H9 (cell line): ENCODE data around the gene SNX15. TPM values are rescaled to one million over a fixed set of nuclear protein-coding genes. Genes with fewer than 3 reads are reported as not detected.

Experiments used
- DNase-seq: peaks from one replicate; pipeline ENCODE4 v3.0.0-alpha.2; 2017
- H2AFZ ChIP-seq: one replicate; pipeline ENCODE4 v1.6.1; 2013; ENCODE audit warnings: mild to moderate bottlenecking, low read length, control low read depth, moderate library complexity
- H2AK5ac ChIP-seq: 2 replicates; pipeline ENCODE4 v1.6.1; 2013; ENCODE audit warnings: low read length, control low read depth, mixed read lengths; ENCODE audit not compliant: insufficient read length
- H2BK120ac ChIP-seq: one replicate; pipeline ENCODE4 v1.6.1; 2013; ENCODE audit warnings: low read depth, mild to moderate bottlenecking, low read length, control low read depth, inconsistent platforms; ENCODE audit not compliant: poor library complexity, severe bottlenecking
- H2BK12ac ChIP-seq: 2 replicates; pipeline ENCODE4 v1.6.1; 2013; ENCODE audit warnings: low read length, control low read depth, mixed read lengths, low read depth; ENCODE audit not compliant: insufficient read length
- H2BK15ac ChIP-seq: 2 replicates; pipeline ENCODE4 v1.6.1; 2013; ENCODE audit warnings: low read depth, low read length, control low read depth
- H2BK20ac ChIP-seq: one replicate; pipeline ENCODE4 v1.6.1; 2013; ENCODE audit warnings: low read depth, mild to moderate bottlenecking, low read length, control low read depth, inconsistent platforms; ENCODE audit not compliant: poor library complexity, severe bottlenecking
- H2BK5ac ChIP-seq: 2 replicates; pipeline ENCODE4 v1.6.1; 2013; ENCODE audit warnings: low read length, control low read depth, mixed read lengths; ENCODE audit not compliant: insufficient read length
- H3K14ac ChIP-seq: 2 replicates; pipeline ENCODE4 v1.6.1; 2013; ENCODE audit warnings: low read length, control low read depth; ENCODE audit not compliant: insufficient read depth
- H3K18ac ChIP-seq: 2 replicates; pipeline ENCODE4 v1.6.1; 2013; ENCODE audit warnings: low read depth, mild to moderate bottlenecking, mixed read lengths, low read length, control low read depth; ENCODE audit not compliant: insufficient read length
- H3K23ac ChIP-seq: 2 replicates; pipeline ENCODE4 v1.6.1; 2013; ENCODE audit warnings: low read length, control low read depth, mixed read lengths, low read depth; ENCODE audit not compliant: insufficient read length
- H3K23me2 ChIP-seq: 2 replicates; pipeline ENCODE4 v1.6.1; 2013; ENCODE audit warnings: low read depth, mild to moderate bottlenecking, mixed read lengths, low read length, control low read depth; ENCODE audit not compliant: insufficient read length, poor library complexity, severe bottlenecking
- H3K27ac ChIP-seq: 2 replicates; pipeline ENCODE4 v1.5.1; 2013; ENCODE audit warnings: low read length, control low read depth, mixed read lengths, low read depth; ENCODE audit not compliant: insufficient read length
- H3K27me3 ChIP-seq: 2 replicates; pipeline ENCODE4 v1.6.1; 2013; ENCODE audit warnings: low read length, control low read depth, inconsistent platforms; ENCODE audit not compliant: insufficient read depth
- H3K4ac ChIP-seq: 2 replicates; pipeline ENCODE4 v1.6.1; 2013; ENCODE audit warnings: low read depth, mild to moderate bottlenecking, control low read depth, inconsistent platforms, low read length, moderate library complexity
- H3K4me1 ChIP-seq: 2 replicates; pipeline ENCODE4 v1.6.1; 2013; ENCODE audit warnings: low read length, control low read depth, inconsistent platforms; ENCODE audit not compliant: insufficient read depth
- H3K4me2 ChIP-seq: 2 replicates; pipeline ENCODE4 v1.6.1; 2013; ENCODE audit warnings: low read length, control low read depth, mixed read lengths; ENCODE audit not compliant: insufficient read length, insufficient read depth
- H3K56ac ChIP-seq: 2 replicates; pipeline ENCODE4 v1.6.1; 2013; ENCODE audit warnings: low read depth, mild to moderate bottlenecking, mixed read lengths, low read length, control low read depth; ENCODE audit not compliant: insufficient read length
- H3K79me1 ChIP-seq: 2 replicates; pipeline ENCODE4 v1.6.1; 2013; ENCODE audit warnings: low read depth, mild to moderate bottlenecking, moderate library complexity, low read length, control low read depth, inconsistent platforms; ENCODE audit not compliant: insufficient read depth, poor library complexity, severe bottlenecking
- H3K79me2 ChIP-seq: 2 replicates; pipeline ENCODE4 v1.6.1; 2013; ENCODE audit warnings: low read length, control low read depth, inconsistent platforms; ENCODE audit not compliant: insufficient read depth
- H3K9ac ChIP-seq: 2 replicates; pipeline ENCODE4 v1.6.1; 2013; ENCODE audit warnings: low read length, control low read depth, mixed read lengths; ENCODE audit not compliant: insufficient read length; ENCODE audit errors: extremely low read depth
- H3K9me3 ChIP-seq: one replicate; pipeline ENCODE4 v1.6.1; 2013; ENCODE audit warnings: low read depth, low read length, inconsistent platforms; ENCODE audit not compliant: control insufficient read depth
- H3T11ph ChIP-seq: one replicate; pipeline ENCODE4 v1.6.1; 2013; ENCODE audit warnings: mild to moderate bottlenecking, low read length, control low read depth, inconsistent platforms
- H4K20me1 ChIP-seq: one replicate; pipeline ENCODE4 v1.6.1; 2013; ENCODE audit not compliant: control insufficient read depth, insufficient read length, insufficient read depth
- H4K5ac ChIP-seq: 2 replicates; pipeline ENCODE4 v1.6.1; 2013; ENCODE audit warnings: low read depth, mild to moderate bottlenecking, mixed read lengths, low read length, control low read depth; ENCODE audit not compliant: insufficient read length
- H4K8ac ChIP-seq: replicated peaks from 2 replicates; pipeline ENCODE4 v1.6.1; 2013; ENCODE audit warnings: low read length, control low read depth, mixed read lengths, low read depth; ENCODE audit not compliant: insufficient read length
- H4K91ac ChIP-seq: 2 replicates; pipeline ENCODE4 v1.6.1; 2013; ENCODE audit warnings: low read depth, mild to moderate bottlenecking, moderate library complexity, mixed read lengths, low read length, control low read depth; ENCODE audit not compliant: insufficient read length
- H3K27ac Mint-ChIP-seq, 3 experiments: 2 replicates in 2 of 3; 3 replicates in 1 of 3; pipeline ENCODE4 v1.8.0; 2020 to 2021; ENCODE audit warnings: mixed read lengths in 3 of 3, mild to moderate bottlenecking in 1 of 3, moderate library complexity in 1 of 3
- H3K27me3 Mint-ChIP-seq: 2 replicates; pipeline ENCODE4 v1.8.0; 2021; ENCODE audit warnings: low read depth, mild to moderate bottlenecking, moderate library complexity, mixed read lengths
- H3K36me3 Mint-ChIP-seq, 3 experiments: 2 replicates in 2 of 3; 3 replicates in 1 of 3; pipeline ENCODE4 v1.8.0; 2020 to 2021; ENCODE audit warnings: low read depth in 3 of 3, mixed read lengths in 3 of 3; ENCODE audit not compliant: insufficient read depth in 1 of 3
- H3K4me1 Mint-ChIP-seq, 2 experiments: 2 replicates each; pipeline ENCODE4 v1.8.0; 2020; ENCODE audit warnings: mixed read lengths in 2 of 2
- H3K4me3 Mint-ChIP-seq, 2 experiments: 2 replicates in 1 of 2; 3 replicates in 1 of 2; pipeline ENCODE4 v1.8.0; 2020 to 2021; ENCODE audit warnings: mild to moderate bottlenecking in 2 of 2, mixed read lengths in 2 of 2, moderate library complexity in 1 of 2
- H3K9me3 Mint-ChIP-seq, 2 experiments: 2 replicates in 1 of 2; 3 replicates in 1 of 2; pipeline ENCODE4 v1.8.0; 2020; ENCODE audit warnings: mild to moderate bottlenecking in 2 of 2, mixed read lengths in 2 of 2, moderate library complexity in 1 of 2
- WGBS: extraction: QIAGEN DNeasy Blood & Tissue Kit; methylation state at CpG from one replicate; pipeline ENCODE4 v1.1.7; 2013; ENCODE audit warnings: missing lambda C conversion rate, low lambda C conversion rate, mixed read lengths; ENCODE audit not compliant: insufficient read length; ENCODE audit errors: extremely low coverage; 5-methylcytosine and 5-hydroxymethylcytosine counted together
- total RNA-seq: library from RNA; stranded (reverse); gene quantifications from 2 replicates; pipeline ENCODE4 v1.2.1, GENCODE V29; 2021
- TF ChIP-seq, protein P1 (sequence below): fragments of 200-600 bp; sonication (generic); conservative IDR thresholded peaks from 3 replicates; pipeline ENCODE4 v1.8.0; 2021; ENCODE audit warnings: antibody characterized with exemption, mild to moderate bottlenecking

The SNX15 gene
- total RNA-seq, 1 experiment from 2014 or later: 24.3 TPM

DNA sequence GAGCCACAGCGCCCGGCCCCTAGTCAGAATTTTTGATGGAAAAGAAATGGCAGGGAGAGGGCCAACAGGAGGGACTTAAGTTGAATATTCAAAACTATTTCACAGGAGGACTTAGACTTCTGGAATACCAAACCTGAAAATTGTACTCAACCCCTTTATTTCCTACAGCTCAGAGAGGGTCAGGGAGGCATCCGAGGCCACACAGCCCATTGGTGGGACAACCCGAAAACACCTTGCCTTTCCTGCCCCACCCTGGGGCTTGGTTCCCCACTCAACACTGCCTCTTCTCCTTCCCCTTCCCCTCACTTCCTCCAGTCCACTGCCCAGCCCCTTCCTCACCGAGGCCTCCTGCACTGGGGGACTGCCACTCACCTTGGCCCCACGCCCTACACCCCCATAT, 29.8 kb downstream of the SNX15 start:
- Histone ChIP-seq H3K4me2 (no peak overlapping the region), H2BK12ac (no peak overlapping the region), H3K23me2 (no peaks in the 10 kb centered on the region), H3K4me1 (no peaks in the 10 kb centered on the region), H3K27ac (no peak overlapping the region), H3T11ph (no peak overlapping the region), H2BK20ac (no peak overlapping the region), H2BK120ac (no peak overlapping the region), H3K56ac (no peak overlapping the region), H3K79me2 (no peaks in the 10 kb centered on the region), H3K27me3 (no peaks in the 10 kb centered on the region), H2BK15ac (no peak overlapping the region), H4K8ac (no peak overlapping the region), H3K9me3 (no peaks in the 10 kb centered on the region), H3K79me1 (no peaks in the 10 kb centered on the region), H2AK5ac (no peak overlapping the region), H2AFZ (no peak overlapping the region), H3K23ac (no peak overlapping the region), H4K5ac (no peak overlapping the region), H3K9ac (no peak overlapping the region), H3K18ac (no peak overlapping the region), H2BK5ac (no peak overlapping the region), H3K14ac (no peak overlapping the region), H3K4ac (no peak overlapping the region), H4K91ac (no peak overlapping the region), H4K20me1 (no peaks in the 10 kb centered on the region)
- Mint-ChIP-seq H3K9me3 (no peaks in the 10 kb centered on the region; a peak in 1 of 5 replicates), H3K27me3 (peaks cover 15% of the 10 kb centered on the region), H3K4me1 (peaks cover 2 to 4% of the 10 kb centered on the region in 2 experiments), H3K27ac (0 out of 7 replicates have a peak overlapping the region, but pooled peaks of 1 of the 3 experiments have one; percentile 61), H3K4me3 (no peak overlapping the region), H3K36me3 (no peaks in the 10 kb centered on the region)
- WGBS: no CpG with 5 or more reads among the region's 6 CpGs
- DNase-seq: no peak
- TF ChIP-seq, protein P1, sequence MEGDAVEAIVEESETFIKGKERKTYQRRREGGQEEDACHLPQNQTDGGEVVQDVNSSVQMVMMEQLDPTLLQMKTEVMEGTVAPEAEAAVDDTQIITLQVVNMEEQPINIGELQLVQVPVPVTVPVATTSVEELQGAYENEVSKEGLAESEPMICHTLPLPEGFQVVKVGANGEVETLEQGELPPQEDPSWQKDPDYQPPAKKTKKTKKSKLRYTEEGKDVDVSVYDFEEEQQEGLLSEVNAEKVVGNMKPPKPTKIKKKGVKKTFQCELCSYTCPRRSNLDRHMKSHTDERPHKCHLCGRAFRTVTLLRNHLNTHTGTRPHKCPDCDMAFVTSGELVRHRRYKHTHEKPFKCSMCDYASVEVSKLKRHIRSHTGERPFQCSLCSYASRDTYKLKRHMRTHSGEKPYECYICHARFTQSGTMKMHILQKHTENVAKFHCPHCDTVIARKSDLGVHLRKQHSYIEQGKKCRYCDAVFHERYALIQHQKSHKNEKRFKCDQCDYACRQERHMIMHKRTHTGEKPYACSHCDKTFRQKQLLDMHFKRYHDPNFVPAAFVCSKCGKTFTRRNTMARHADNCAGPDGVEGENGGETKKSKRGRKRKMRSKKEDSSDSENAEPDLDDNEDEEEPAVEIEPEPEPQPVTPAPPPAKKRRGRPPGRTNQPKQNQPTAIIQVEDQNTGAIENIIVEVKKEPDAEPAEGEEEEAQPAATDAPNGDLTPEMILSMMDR: no peak
